Measurements from ENCODE around the gene SLC6A6.
"Not testable (repeated sequence)": the region's sequence is repeated elsewhere in the genome, so short reads cannot be mapped to it uniquely, and the experiment has no call there.

SLC6A6 gene

GRCh38 chr3:14437705-14438104 lies 35.3 kb downstream of the SLC6A6 start:
- DNase-seq, result not testable (repeated sequence)

- no peak for DNase-seq
Observed at GRCh38 chr3:14438262-14438661, 35.9 kb downstream of the SLC6A6 start.

GRCh38 chr3:14438929-14439328 lies 36.5 kb downstream of the SLC6A6 start:
- no peak for DNase-seq

- DNase-seq, result peak; percentile 92 to 96
Observed at GRCh38 chr3:14439501-14440167, 37.2 kb downstream of the SLC6A6 start.

- peak; percentile 24 to 29 for DNase-seq
Observed at GRCh38 chr3:14440168-14440518, 37.7 kb downstream of the SLC6A6 start.

- no peak for DNase-seq
Observed at GRCh38 chr3:14440531-14441239, 38.3 kb downstream of the SLC6A6 start.

GRCh38 chr3:14441240-14441919 lies 39.0 kb downstream of the SLC6A6 start:
- peak in 1 of 2 donors; percentile 45 for DNase-seq

GRCh38 chr3:14441920-14442300 lies 39.5 kb downstream of the SLC6A6 start:
- peak; percentile 40 to 67 for DNase-seq

GRCh38 chr3:14444380-14444779 lies 42.0 kb downstream of the SLC6A6 start:
- no peak for DNase-seq

GRCh38 chr3:14445773-14446172 lies 43.4 kb downstream of the SLC6A6 start:
- DNase-seq, result no peak

GRCh38 chr3:14446988-14447570 lies 44.7 kb downstream of the SLC6A6 start:
- no peak for DNase-seq

- DNase-seq, result no peak
Observed at GRCh38 chr3:14448063-14448462, 45.7 kb downstream of the SLC6A6 start.

- DNase-seq, result no peak
Observed at GRCh38 chr3:14448756-14449727, 46.6 kb downstream of the SLC6A6 start.

GRCh38 chr3:14450506-14450905 lies 48.1 kb downstream of the SLC6A6 start:
- DNase-seq, result no peak

GRCh38 chr3:14450922-14451606 lies 48.7 kb downstream of the SLC6A6 start:
- no peak for DNase-seq

- peak; percentile 20 to 73 for DNase-seq
Observed at GRCh38 chr3:14451844-14452739, 49.7 kb downstream of the SLC6A6 start.

- DNase-seq, result no peak
Observed at GRCh38 chr3:14452740-14453710, 50.6 kb downstream of the SLC6A6 start.

GRCh38 chr3:14453876-14454638 lies 51.7 kb downstream of the SLC6A6 start:
- no peak for DNase-seq

All from inflammatory macrophage (primary cell).